Spleen (tissue), 11 donors: Measurements from ENCODE around the gene CIAPIN1. TPM values are rescaled to one million over a fixed set of nuclear protein-coding genes. Genes with fewer than 3 reads are reported as not detected.
A peak's percentile ranks its signal among the peaks of the same experiment; 100 is the strongest.

Experiments
- DNase-seq: peaks from one replicate; pipeline ENCODE4 v3.0.0-alpha.2; 2020
- H3K27ac ChIP-seq, 8 donors: fragments of 200-600 bp; sonication (generic) in 7 of 8; 1 replicate in 4 of 8; 2 replicates in 4 of 8; pipeline versions ENCODE4 v1.5.0 to v1.8.0; 2016 to 2021; ENCODE audit warnings: inconsistent platforms in 4 of 8, mild to moderate bottlenecking in 4 of 8, moderate library complexity in 1 of 8
- H3K27me3 ChIP-seq, 7 donors: fragments of 200-600 bp; sonication (generic) in 6 of 7; replicated peaks in 1 of 7; 1 replicate in 4 of 7; 2 replicates in 3 of 7; pipeline versions ENCODE4 v1.5.0 to v1.8.0; 2016 to 2021; ENCODE audit warnings: inconsistent platforms in 3 of 7, mild to moderate bottlenecking in 1 of 7
- H3K36me3 ChIP-seq, 6 donors: fragments of 200-600 bp; sonication (generic) in 5 of 6; 1 replicate in 4 of 6; 2 replicates in 2 of 6; pipeline versions ENCODE4 v1.5.0 to v1.8.0; 2016 to 2021; ENCODE audit warnings: inconsistent platforms in 2 of 6
- H3K4me1 ChIP-seq, 6 donors: fragments of 200-600 bp; sonication (generic) in 5 of 6; 1 replicate in 3 of 6; 2 replicates in 3 of 6; pipeline versions ENCODE4 v1.5.0 to v1.8.0; 2016 to 2021; ENCODE audit warnings: inconsistent platforms in 3 of 6
- H3K4me3 ChIP-seq, 8 donors: fragments of 200-600 bp; sonication (generic) in 7 of 8; 1 replicate in 4 of 8; 2 replicates in 4 of 8; pipeline versions ENCODE4 v1.5.0 to v1.8.0; 2016 to 2021; ENCODE audit warnings: inconsistent platforms in 4 of 8, mild to moderate bottlenecking in 4 of 8, moderate library complexity in 2 of 8
- H3K9me3 ChIP-seq, 8 donors: fragments of 200-600 bp; sonication (generic) in 7 of 8; 1 replicate in 4 of 8; 2 replicates in 4 of 8; pipeline versions ENCODE4 v1.5.0 to v1.8.0; 2016 to 2021; ENCODE audit warnings: inconsistent platforms in 4 of 8
- CTCF ChIP-seq, 11 experiments: fragments of 200-600 bp in 7 of 11; fragments of 450-650 bp in 4 of 11; sonication (generic) in 4 of 11; IDR thresholded peaks in 8 of 11; conservative IDR thresholded peaks in 3 of 11; 1 replicate in 7 of 11; 2 replicates in 4 of 11; pipeline versions ENCODE4 v1.4.0 to v1.8.0; 2016 to 2021; ENCODE audit warnings: antibody characterized with exemption in 11 of 11, inconsistent platforms in 4 of 11, mild to moderate bottlenecking in 1 of 11
- POLR2A ChIP-seq, 3 donors: fragments of 450-650 bp; IDR thresholded peaks; one replicate each; pipeline ENCODE4 v1.5.1; 2017; ENCODE audit warnings: antibody characterized with exemption in 3 of 3, mild to moderate bottlenecking in 1 of 3
- POLR2AphosphoS5 ChIP-seq, 3 donors: sonication (generic); formaldehyde crosslinking; IDR thresholded peaks; one replicate each; pipeline ENCODE4 v1.5.1; 2017; ENCODE audit warnings: antibody characterized with exemption in 3 of 3
- WGBS, 5 donors: extraction: QIAGEN DNeasy Blood & Tissue Kit in 3 of 5; methylation state at CpG; one replicate each; pipeline versions ENCODE4 v1.1.5 to v1.1.7; 2013 to 2018; 5-methylcytosine and 5-hydroxymethylcytosine counted together
- intact Hi-C: fragments of 100-400 bp; cut with DNase I; formaldehyde crosslinking; loops from one replicate; pipeline ENCODE4 v1.15.0; 2023; ENCODE audit warnings: low total_unique reads
- polyA plus RNA-seq, 3 donors: library from polyadenylated mRNA; stranded (reverse); fragments of 200-250 nt; gene quantifications; one replicate each; pipeline ENCODE4 v1.2.1, GENCODE V29; 2013
- total RNA-seq, 7 donors: library from RNA; depleted of rRNA in 3 of 7; stranded (reverse); fragments of >200 nt in 3 of 7; fragmentation: NEBNext Ultra II Directional in 4 of 7; extraction: Animal tissue kit (Norgen Biotek cat#: 25700) in 4 of 7; gene quantifications; one replicate each; pipeline versions ENCODE4 v1.1.0 to v1.2.1, GENCODE V29; 2016 to 2021
- donor health status: healthy with polysubstance abuse.
- donor health status: DM: no; HTN: no; CAD: no; lungs with moderate emphysema.
- donor health status: DM: no; HTN: no; CAD: no.
- donor health status: Bipolar disorder and iron deficiency.
- donor health status: healthy.
- donor health status: DM: no; HTN: no; CAD: no.
- donor health status: DM: yes; HTN: yes; CAD: no.

Gene CIAPIN1
- total and polyA plus RNA-seq, 10 donors: 19.6 to 39.8 (median 28.7) TPM

- Histone ChIP-seq H3K9me3 (no peaks in the 10 kb centered on the region), H3K36me3 (peaks cover 0 to 78% (median 53%) of the 10 kb centered on the region in 6 donors), H3K4me3 (peak within 1 kb of the TSS; percentile 86 to 97 (median 90)), H3K27me3 (no peaks in the 10 kb centered on the region), H3K27ac (peak within 1 kb of the TSS; percentile 80 to 94 (median 90)), H3K4me1 (peaks cover 12 to 47% (median 28%) of the 10 kb centered on the region in 6 donors)
- intact Hi-C loops: loop anchor here (10.0 kb wide), 1 partner anchor 52 kb away; no protein-coding TSS in a partner anchor
- DNase-seq: peak; percentile 98
- peak; percentile 60 to 91 (median 85) for TF ChIP-seq POLR2A (IDR thresholded peaks at IDR 0.05)
- TF ChIP-seq CTCF (IDR thresholded peaks at IDR 0.05 in 8 of 11, conservative IDR thresholded peaks at IDR 0.05 in 3 of 11): peak; percentile 95 to 99 (median 98)
- peak; percentile 99 to 100 (median 99) for TF ChIP-seq POLR2AphosphoS5 (IDR thresholded peaks at IDR 0.05)
- 2 to 4% (median 3%) methylated on average over 39 to 47 of the region's 47 CpGs for WGBS, 5 donors
Observed at GRCh38 chr16:57462209-57462977, 15.2 kb upstream of the CIAPIN1 start, which contains the start of gene POLR2C. Gene POLR2C, plus strand, starts transcription at chr16:57462679. Its CDS starts 46 bp downstream, at chr16:57462725.

GRCh38 chr16:57452021-57452420 lies 4.8 kb upstream of the CIAPIN1 start:
- WGBS, 5 donors: 93 to 96% (median 94%) methylated on average over 10 of the region's 10 CpGs
- Histone ChIP-seq H3K27ac (no peak overlapping the region), H3K4me1 (peaks cover 7 to 25% (median 16%) of the 10 kb centered on the region in 6 donors), H3K9me3 (no peaks in the 10 kb centered on the region), H3K36me3 (peaks cover 0 to 63% (median 49%) of the 10 kb centered on the region in 6 donors), H3K27me3 (no peaks in the 10 kb centered on the region), H3K4me3 (no peak overlapping the region)
- no peak for DNase-seq
- no peak for TF ChIP-seq CTCF (IDR thresholded peaks at IDR 0.05 in 8 of 11, conservative IDR thresholded peaks at IDR 0.05 in 3 of 11)
- no peak for TF ChIP-seq POLR2AphosphoS5 (IDR thresholded peaks at IDR 0.05)
- TF ChIP-seq POLR2A (IDR thresholded peaks at IDR 0.05): no peak
- intact Hi-C loops: no loop called here

GRCh38 chr16:57446531-57447185 lies 527 bp downstream of the CIAPIN1 start:
- no peaks in the 10 kb centered on the region for H3K27me3 ChIP-seq
- 3 to 6% (median 4%) methylated on average over 17 to 28 of the region's 28 CpGs for WGBS, 5 donors
- TF ChIP-seq CTCF (IDR thresholded peaks at IDR 0.05 in 8 of 11, conservative IDR thresholded peaks at IDR 0.05 in 3 of 11): no peak
- no peak for TF ChIP-seq POLR2A (IDR thresholded peaks at IDR 0.05)
- TF ChIP-seq POLR2AphosphoS5 (IDR thresholded peaks at IDR 0.05): no peak
- H3K4me1 ChIP-seq: peaks cover 15 to 50% (median 33%) of the 10 kb centered on the region in 6 donors
- no peak for DNase-seq
- no peaks in the 10 kb centered on the region for H3K9me3 ChIP-seq
- H3K36me3 ChIP-seq: peaks cover 0 to 16% (median 7%) of the 10 kb centered on the region in 6 donors
- peak overlapping the region; percentile 77 to 88 (median 86) for H3K27ac ChIP-seq
- peak overlapping the region; percentile 71 to 97 (median 90) for H3K4me3 ChIP-seq
- intact Hi-C loops: no loop called here

- TF ChIP-seq CTCF (IDR thresholded peaks at IDR 0.05 in 8 of 11, conservative IDR thresholded peaks at IDR 0.05 in 3 of 11): no peak
- H3K4me3 ChIP-seq: no peak overlapping the region
- 92 to 100% (median 97%) methylated on average over 2 of the region's 2 CpGs for WGBS, 5 donors
Observed at GRCh38 chr16:57445510-57445909, 1.7 kb downstream of the CIAPIN1 start.

More at GRCh38 chr16:57445510-57445909, 1.7 kb downstream of the CIAPIN1 start:
- peaks cover 0 to 18% (median 3%) of the 10 kb centered on the region in 6 donors for H3K36me3 ChIP-seq
- no peak overlapping the region for H3K27ac ChIP-seq
- H3K9me3 ChIP-seq: peaks cover 0 to 10% (median 6%) of the 10 kb centered on the region in 8 donors
- H3K4me1 ChIP-seq: peaks cover 15 to 50% (median 33%) of the 10 kb centered on the region in 6 donors
- intact Hi-C loops: no loop called here
- no peak for DNase-seq
- H3K27me3 ChIP-seq: no peaks in the 10 kb centered on the region
